Suprapubic skin (tissue), 3 donors: Measurements from ENCODE around the gene CRACR2B.

Experiments used
- CTCF ChIP-seq, 2 donors: fragments of 200-600 bp in 1 of 2; fragments of 450-650 bp in 1 of 2; sonication (generic) in 1 of 2; IDR thresholded peaks; one replicate each; pipeline ENCODE4 v1.5.1; 2016 to 2019; ENCODE audit warnings: antibody characterized with exemption in 2 of 2, mild to moderate bottlenecking in 1 of 2, moderate library complexity in 1 of 2
- POLR2A ChIP-seq, 2 donors: fragments of 450-650 bp; IDR thresholded peaks; one replicate each; pipeline ENCODE4 v1.6.1; 2017; ENCODE audit warnings: antibody characterized with exemption in 2 of 2, mild to moderate bottlenecking in 2 of 2, moderate library complexity in 2 of 2

- TF ChIP-seq CTCF (IDR thresholded peaks at IDR 0.05) (no peak), POLR2A (IDR thresholded peaks at IDR 0.05) (no peak)
Observed at GRCh38 chr11:803770-804598, 23.7 kb upstream of the CRACR2B start.
